ENCODE results near the gene TPM4.

The TPM4 gene

DNA sequence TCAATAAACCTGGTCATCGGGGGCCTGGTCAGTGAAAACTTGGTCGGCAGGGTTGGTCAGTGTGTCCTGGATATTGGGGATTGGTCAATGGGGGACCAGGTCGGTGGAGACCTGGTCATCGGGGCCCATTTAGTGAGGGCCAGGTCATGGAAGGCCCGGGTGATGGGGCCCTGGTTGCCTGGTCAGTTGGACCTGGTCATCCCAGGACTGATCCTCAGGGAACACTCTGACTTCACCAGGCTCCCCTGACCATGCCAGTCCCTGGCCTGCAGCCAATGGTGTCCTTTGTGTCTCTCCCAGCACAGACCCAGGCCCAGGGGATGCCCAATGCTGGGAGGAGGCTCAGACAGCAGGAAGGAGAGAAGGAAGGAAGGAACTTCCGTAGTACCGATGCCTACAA is 42.1 kb upstream of the TPM4 start:
- Histone ChIP-seq H3K27me3 (no peaks in the 10 kb centered on the region), H3K4me1 (peaks cover 0 to 10% (median 0%) of the 10 kb centered on the region in 10 experiments; a peak in 5 of 20 replicates), H3K4me2 (no peak overlapping the region), H4K20me1 (no peaks in the 10 kb centered on the region), H3K27ac (no peak overlapping the region), H3K9me3 (replicated peaks in 1 of 11) (no peaks in the 10 kb centered on the region), H3K36me3 (no peaks in the 10 kb centered on the region), H3K4me3 (no peak overlapping the region), H3K9ac (no peak overlapping the region)
- no peak for TF ChIP-seq Cebpa-rat (IDR thresholded peaks at IDR 0.05)

DNA sequence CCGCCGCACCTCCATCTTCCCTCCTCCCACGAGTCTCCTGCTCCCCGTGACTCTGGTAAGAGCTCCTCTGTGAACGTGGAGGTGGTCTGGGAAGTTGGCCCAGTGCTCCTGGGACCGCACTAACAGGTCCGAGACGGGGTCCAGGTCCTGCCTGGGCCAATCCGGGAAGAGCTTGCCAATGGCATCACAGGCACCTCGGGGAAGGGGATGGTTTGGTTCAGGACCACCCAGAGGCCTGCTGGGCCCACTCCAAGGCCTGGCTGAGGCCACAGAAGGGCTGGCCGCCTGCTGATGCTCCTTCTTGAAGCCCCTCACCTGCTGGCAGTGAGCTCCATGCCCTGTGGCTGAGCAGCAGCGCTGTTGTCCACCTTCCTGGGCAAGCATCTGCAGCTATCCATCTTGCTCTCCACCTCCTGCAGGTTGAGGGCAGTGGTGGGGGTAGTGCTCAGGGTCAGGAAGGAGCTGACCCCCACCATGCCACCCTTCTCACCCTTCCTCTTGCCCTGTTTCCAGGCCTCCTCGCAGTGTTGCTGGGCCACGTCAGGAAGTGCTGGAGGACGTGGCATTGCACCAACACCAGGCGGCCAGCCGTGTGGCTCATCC is 41.2 kb upstream of the TPM4 start:
- no peaks in the 10 kb centered on the region for H3K36me3 ChIP-seq
- H3K4me3 ChIP-seq: no peak overlapping the region
- no peak overlapping the region for H3K27ac ChIP-seq
- no peaks in the 10 kb centered on the region for H3K27me3 ChIP-seq
- TF ChIP-seq Cebpa-rat (IDR thresholded peaks at IDR 0.05): no peak
- H4K20me1 ChIP-seq: no peaks in the 10 kb centered on the region
- 0 out of 20 replicates have a peak, but pooled peaks cover 0 to under 1% (median 0%) of the 10 kb centered on the region in 10 experiments for H3K4me1 ChIP-seq
- no peaks in the 10 kb centered on the region for H3K9me3 ChIP-seq (replicated peaks in 1 of 11)
- H3K4me2 ChIP-seq: no peak overlapping the region
- no peak overlapping the region for H3K9ac ChIP-seq

DNA sequence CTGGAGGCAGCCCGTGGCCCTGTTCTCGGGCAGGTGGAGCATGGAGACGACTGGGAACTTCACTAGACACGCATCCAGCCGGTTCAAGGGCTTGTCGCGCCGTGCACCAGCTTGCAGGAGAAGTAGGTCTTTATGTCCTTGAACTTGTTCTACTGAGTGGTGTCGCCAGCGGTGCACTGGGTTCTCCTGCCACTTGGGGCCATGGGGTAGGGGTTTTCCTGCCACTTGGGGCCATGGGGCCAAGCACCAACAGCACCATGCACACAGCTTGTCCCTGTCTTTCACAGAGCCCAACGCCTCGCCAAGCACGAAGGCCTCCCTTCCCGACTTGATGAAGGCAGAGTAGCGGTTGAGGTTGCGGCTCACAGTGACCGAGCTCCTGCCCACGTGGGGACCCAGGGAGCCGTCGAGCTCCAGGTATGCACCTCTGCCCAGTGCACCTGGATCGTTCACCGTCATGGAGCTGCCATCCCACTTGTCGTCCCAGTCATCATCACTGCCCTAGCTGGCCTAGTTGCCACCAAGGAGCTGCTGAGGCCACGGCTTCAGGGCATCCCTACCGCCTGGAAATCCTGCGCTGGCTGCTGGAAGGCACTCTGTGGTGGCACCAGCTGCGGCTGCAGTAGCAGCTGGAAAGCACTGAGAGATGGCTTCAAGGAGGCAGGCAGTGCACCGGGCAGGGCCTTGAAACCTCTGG is 40.5 kb upstream of the TPM4 start:
- Histone ChIP-seq H3K9me3 (replicated peaks in 1 of 11) (no peaks in the 10 kb centered on the region), H3K4me2 (no peak overlapping the region), H3K27ac (no peak overlapping the region), H3K27me3 (no peaks in the 10 kb centered on the region), H3K4me1 (peaks cover 0 to 6% (median 2%) of the 10 kb centered on the region in 10 experiments; a peak in 3 of 20 replicates), H3K9ac (no peak overlapping the region), H3K4me3 (no peak overlapping the region), H4K20me1 (no peaks in the 10 kb centered on the region), H3K36me3 (no peaks in the 10 kb centered on the region)
- no peak for TF ChIP-seq Cebpa-rat (IDR thresholded peaks at IDR 0.05)

DNA sequence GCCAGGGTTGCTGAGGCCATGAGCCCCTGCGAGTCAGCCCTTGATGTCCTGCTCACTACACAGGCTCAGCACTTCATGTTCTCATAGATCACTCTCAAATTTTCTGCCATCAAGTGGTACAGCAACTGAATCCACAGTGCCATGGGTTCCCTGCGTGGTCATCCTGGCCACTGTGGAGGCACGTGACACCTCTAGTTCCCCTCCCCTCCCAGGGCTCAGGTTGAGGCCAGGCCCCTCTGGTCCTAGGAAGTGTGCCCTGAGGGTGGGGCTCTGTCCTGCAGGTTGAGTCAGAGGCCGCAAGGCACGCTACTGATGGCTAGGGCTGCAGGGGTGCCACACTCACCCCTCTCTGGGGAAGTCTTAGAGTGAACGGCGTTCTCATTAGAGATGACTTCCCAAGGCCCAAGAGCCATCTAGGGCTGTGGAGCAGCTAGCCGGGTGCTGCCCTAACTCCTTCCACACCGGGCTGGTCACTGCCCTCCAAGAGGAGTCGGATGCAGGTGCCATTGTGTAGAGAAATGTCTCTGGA is 39.8 kb upstream of the TPM4 start:
- Histone ChIP-seq H3K4me3 (no peak overlapping the region), H4K20me1 (no peaks in the 10 kb centered on the region), H3K27me3 (no peaks in the 10 kb centered on the region), H3K27ac (no peak overlapping the region), H3K4me2 (no peak overlapping the region), H3K36me3 (no peaks in the 10 kb centered on the region), H3K9me3 (replicated peaks in 1 of 11) (no peaks in the 10 kb centered on the region), H3K4me1 (peaks cover 0 to 13% (median 4%) of the 10 kb centered on the region in 10 experiments; a peak in 11 of 20 replicates), H3K9ac (no peak overlapping the region)
- no peak for TF ChIP-seq Cebpa-rat (IDR thresholded peaks at IDR 0.05)

DNA sequence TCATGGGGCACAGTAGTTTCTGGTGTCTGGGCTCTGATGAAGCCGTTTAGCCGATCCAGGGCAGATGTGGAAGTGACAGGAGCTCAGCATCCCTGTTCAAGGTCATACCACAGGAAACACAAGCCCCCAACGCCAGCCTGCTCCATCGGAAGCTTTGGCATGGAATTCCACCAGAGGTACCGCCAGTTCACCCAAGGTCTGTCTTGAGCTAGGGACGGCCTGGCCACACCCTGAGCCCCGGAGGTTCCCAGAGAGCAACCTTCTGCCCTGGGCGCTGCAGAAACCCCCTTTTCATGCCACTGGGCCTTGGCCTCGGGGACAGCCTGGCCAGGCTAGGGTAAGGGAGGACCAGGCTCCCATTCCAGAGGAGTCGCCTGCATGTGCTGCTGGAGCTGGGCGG is 39.4 kb upstream of the TPM4 start:
- TF ChIP-seq Cebpa-rat (IDR thresholded peaks at IDR 0.05): no peak
- no peak overlapping the region for H3K4me2 ChIP-seq
- no peak overlapping the region for H3K4me3 ChIP-seq
- H3K9ac ChIP-seq: no peak overlapping the region
- H3K4me1 ChIP-seq: peaks cover 0 to 18% (median 7%) of the 10 kb centered on the region in 10 experiments; a peak in 11 of 20 replicates
- H3K9me3 ChIP-seq (replicated peaks in 1 of 11): no peaks in the 10 kb centered on the region
- no peaks in the 10 kb centered on the region for H3K27me3 ChIP-seq
- no peaks in the 10 kb centered on the region for H4K20me1 ChIP-seq
- no peaks in the 10 kb centered on the region for H3K36me3 ChIP-seq
- no peak overlapping the region for H3K27ac ChIP-seq

DNA sequence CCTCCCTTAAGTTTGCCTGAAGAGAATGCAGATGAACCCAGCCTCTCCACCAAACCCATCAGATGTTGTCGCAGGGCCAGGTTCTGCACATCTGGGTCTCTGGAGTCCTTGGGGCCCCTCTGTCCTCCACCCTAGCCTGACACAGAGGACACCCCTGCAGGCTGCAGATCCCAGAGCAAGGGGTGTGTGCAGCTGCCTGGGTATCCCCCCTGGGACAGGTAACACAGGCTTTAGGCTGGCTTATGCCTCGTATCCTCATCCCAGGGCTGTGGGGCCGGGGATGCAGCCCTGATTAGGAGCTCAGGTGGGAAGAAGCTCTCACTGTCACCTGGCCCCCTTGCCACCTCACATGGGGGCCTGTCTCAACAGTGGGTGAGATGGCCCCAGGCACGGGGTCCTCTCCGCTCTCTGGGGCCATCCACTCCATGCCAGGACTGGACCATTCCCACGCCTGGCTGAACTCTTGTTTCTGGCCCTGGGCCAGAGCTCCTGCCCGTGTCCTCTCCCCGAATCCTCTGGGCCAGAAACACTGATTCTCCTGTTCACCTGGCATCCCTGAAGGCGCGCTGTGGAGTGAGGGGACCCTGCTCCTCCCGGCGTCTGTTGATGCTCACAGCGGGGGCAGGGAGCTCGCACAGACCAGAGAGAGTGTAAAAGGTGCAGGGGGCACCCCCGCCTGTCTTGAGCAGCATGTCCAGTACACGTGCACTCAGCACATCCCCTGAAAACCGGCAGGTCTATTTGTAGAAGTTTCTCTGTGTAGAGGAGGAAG is 38.7 kb upstream of the TPM4 start:
- no peak overlapping the region for H3K4me3 ChIP-seq
- TF ChIP-seq Cebpa-rat (IDR thresholded peaks at IDR 0.05): no peak
- H3K27me3 ChIP-seq: no peaks in the 10 kb centered on the region
- no peaks in the 10 kb centered on the region for H3K9me3 ChIP-seq (replicated peaks in 1 of 11)
- peaks cover 0 to 18% (median 7%) of the 10 kb centered on the region in 10 experiments; a peak in 11 of 20 replicates for H3K4me1 ChIP-seq
- no peak overlapping the region for H3K4me2 ChIP-seq
- no peaks in the 10 kb centered on the region for H4K20me1 ChIP-seq
- H3K36me3 ChIP-seq: no peaks in the 10 kb centered on the region
- H3K9ac ChIP-seq: no peak overlapping the region
- H3K27ac ChIP-seq: no peak overlapping the region

DNA sequence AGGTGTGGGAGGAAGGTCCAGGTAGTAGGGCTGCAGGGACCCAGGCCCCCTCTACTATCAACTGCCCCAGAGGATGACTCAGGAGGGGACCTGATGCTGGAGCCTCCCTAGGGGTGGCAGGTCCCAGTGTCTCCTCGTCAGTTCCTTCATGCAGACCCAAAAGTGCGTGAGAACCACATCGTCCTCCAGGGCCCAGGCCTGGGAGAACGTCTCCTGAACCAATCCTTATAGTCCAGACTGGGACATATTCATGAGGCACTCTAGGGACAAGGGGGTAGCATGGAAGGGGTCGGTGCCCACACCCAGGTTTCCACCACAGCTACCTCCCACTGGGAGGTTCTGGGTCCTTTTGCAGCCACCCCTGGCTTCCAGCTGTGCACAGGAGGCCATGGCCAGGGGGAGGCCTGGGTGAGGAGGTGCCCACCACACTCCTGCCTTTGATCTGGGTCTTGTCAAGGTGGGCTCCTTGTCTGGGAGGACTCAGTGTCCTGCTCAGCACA is 38.0 kb upstream of the TPM4 start:
- Histone ChIP-seq H4K20me1 (no peaks in the 10 kb centered on the region), H3K4me2 (no peak overlapping the region), H3K9me3 (replicated peaks in 1 of 11) (no peaks in the 10 kb centered on the region), H3K27me3 (no peaks in the 10 kb centered on the region), H3K4me1 (peaks cover 0 to 18% (median 7%) of the 10 kb centered on the region in 10 experiments; a peak in 11 of 20 replicates), H3K27ac (no peak overlapping the region), H3K4me3 (no peak overlapping the region), H3K9ac (no peak overlapping the region), H3K36me3 (no peaks in the 10 kb centered on the region)
- no peak for TF ChIP-seq Cebpa-rat (IDR thresholded peaks at IDR 0.05)

DNA sequence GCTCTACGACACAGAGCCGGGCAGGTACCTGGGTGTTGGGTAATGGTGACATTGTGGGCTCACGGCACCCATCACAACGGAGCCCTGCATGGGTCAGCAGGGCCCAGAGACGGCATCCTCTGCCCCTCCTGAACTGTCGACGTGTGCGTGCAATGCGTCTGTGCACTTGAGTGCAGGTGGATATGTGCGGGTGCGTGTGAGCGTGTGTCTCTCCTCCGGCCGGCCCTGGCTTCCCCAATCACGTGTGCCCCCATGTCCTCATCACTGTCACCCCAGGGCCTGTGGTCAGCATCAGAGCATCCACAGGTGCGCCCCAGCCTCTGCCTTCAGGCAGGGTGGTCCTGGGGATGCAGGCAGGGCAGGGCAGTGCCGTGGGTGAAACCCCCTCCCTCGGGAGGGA is 37.2 kb upstream of the TPM4 start:
- no peaks in the 10 kb centered on the region for H3K27me3 ChIP-seq
- H4K20me1 ChIP-seq: no peaks in the 10 kb centered on the region
- H3K4me2 ChIP-seq: no peak overlapping the region
- H3K9me3 ChIP-seq (replicated peaks in 1 of 11): no peaks in the 10 kb centered on the region
- H3K4me3 ChIP-seq: no peak overlapping the region
- H3K27ac ChIP-seq: no peak overlapping the region
- no peak overlapping the region for H3K9ac ChIP-seq
- TF ChIP-seq Cebpa-rat (IDR thresholded peaks at IDR 0.05): no peak
- H3K36me3 ChIP-seq: no peaks in the 10 kb centered on the region
- peaks cover 0 to 18% (median 7%) of the 10 kb centered on the region in 10 experiments; a peak in 11 of 20 replicates for H3K4me1 ChIP-seq

DNA sequence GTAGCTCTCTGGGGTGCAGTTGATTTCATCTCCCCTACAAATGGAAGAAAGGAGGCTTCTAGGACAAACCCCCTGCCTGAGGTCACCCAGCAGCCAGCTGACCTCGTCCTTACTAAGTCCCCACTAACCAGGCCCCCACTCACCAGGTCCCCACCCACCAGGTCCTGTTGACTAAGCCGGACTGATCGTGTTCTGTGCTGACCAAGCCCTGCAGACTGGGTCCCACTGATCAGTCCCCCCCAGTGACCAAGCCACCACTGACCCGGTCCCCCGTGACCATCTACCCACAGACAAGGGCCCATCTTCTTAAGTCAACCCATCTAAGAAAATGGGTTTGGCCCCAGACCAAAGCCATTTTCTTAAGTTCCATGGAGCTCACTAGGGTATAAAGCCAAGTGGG is 36.8 kb upstream of the TPM4 start:
- no peak overlapping the region for H3K27ac ChIP-seq
- no peak overlapping the region for H3K4me2 ChIP-seq
- H3K9me3 ChIP-seq (replicated peaks in 1 of 11): no peaks in the 10 kb centered on the region
- no peak overlapping the region for H3K4me3 ChIP-seq
- TF ChIP-seq Cebpa-rat (IDR thresholded peaks at IDR 0.05): no peak
- no peaks in the 10 kb centered on the region for H3K36me3 ChIP-seq
- no peaks in the 10 kb centered on the region for H4K20me1 ChIP-seq
- H3K27me3 ChIP-seq: no peaks in the 10 kb centered on the region
- H3K9ac ChIP-seq: no peak overlapping the region
- peaks cover 0 to 18% (median 7%) of the 10 kb centered on the region in 10 experiments; a peak in 11 of 20 replicates for H3K4me1 ChIP-seq
